A673 (cell line): ENCODE results near the gene SUN3.

Experiments
- EZH2 ChIP-seq: fragments of 200-600 bp; sonication (generic); IDR thresholded peaks from 2 replicates; pipeline ENCODE4 v1.6.1; 2017; ENCODE audit warnings: borderline replicate concordance, low read depth, mild to moderate bottlenecking, mixed read lengths, antibody characterized with exemption, low read length; ENCODE audit not compliant: poor library complexity, severe bottlenecking
- TF ChIP-seq, protein P1 (sequence below): fragments of 300-800, 200-600 bp; sonication (generic); conservative IDR thresholded peaks from 2 replicates; pipeline ENCODE4 v1.5.1; 2017; ENCODE audit warnings: low read depth, mild to moderate bottlenecking, antibody characterized with exemption, low read length, moderate library complexity, mixed read lengths

DNA sequence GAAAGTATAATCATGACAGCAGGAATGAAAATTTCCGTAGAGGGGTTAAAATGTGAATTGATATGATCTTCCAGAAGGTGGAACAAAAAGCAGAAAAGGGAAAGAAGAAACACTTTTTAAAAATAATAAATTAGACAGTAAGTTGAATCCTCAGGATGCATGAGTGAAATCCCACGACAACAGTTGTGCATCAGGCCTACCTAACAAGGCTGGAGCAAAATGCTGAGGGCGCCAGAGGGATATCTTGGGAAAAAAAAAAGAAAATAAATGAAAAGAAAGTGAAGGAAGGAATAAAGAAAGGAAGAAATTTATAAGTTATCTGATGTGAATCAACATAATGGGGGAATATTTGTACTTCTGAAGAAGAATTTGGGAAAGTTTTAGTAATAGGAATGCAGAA is 36.5 kb downstream of the SUN3 start:
- TF ChIP-seq, protein P1, sequence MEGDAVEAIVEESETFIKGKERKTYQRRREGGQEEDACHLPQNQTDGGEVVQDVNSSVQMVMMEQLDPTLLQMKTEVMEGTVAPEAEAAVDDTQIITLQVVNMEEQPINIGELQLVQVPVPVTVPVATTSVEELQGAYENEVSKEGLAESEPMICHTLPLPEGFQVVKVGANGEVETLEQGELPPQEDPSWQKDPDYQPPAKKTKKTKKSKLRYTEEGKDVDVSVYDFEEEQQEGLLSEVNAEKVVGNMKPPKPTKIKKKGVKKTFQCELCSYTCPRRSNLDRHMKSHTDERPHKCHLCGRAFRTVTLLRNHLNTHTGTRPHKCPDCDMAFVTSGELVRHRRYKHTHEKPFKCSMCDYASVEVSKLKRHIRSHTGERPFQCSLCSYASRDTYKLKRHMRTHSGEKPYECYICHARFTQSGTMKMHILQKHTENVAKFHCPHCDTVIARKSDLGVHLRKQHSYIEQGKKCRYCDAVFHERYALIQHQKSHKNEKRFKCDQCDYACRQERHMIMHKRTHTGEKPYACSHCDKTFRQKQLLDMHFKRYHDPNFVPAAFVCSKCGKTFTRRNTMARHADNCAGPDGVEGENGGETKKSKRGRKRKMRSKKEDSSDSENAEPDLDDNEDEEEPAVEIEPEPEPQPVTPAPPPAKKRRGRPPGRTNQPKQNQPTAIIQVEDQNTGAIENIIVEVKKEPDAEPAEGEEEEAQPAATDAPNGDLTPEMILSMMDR: no peak
- no peak for TF ChIP-seq EZH2
